Measurements from ENCODE around the gene HMGA1. TPM values are rescaled to one million over a fixed set of nuclear protein-coding genes. Genes with fewer than 3 reads are reported as not detected.
"Not testable (repeated sequence)": the region's sequence is repeated elsewhere in the genome, so short reads cannot be mapped to it uniquely, and the experiment has no call there.

Gene HMGA1
- total RNA-seq, 2 donors from 2014 or later: 87.5 to 90.3 TPM

DNA sequence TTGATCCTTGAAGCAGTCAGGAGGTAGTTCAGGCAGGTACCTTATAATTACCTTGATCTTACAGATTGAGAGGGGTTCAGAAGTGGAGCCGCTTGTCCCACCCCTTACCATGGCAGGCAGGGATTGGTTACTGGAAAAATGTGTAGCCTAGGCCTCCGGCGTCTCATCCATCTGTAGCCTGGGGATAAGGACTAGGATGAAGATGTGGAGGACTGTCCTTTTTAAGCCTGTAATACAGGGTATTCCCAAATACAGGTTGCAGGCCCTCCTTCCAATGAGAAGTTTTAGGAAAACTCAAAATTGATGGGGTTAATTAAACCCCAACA lies 2.8 kb downstream of the HMGA1 start:
- Mint-ChIP-seq H3K36me3 (ENCODE audit: low read depth) (no peaks in the 10 kb centered on the region), H3K4me1 (peaks cover 31% of the 10 kb centered on the region), H3K27ac (peak overlapping the region; percentile 89), H3K27me3 (no peaks in the 10 kb centered on the region), H3K4me3 (no peak overlapping the region)
- H3K9me3 ChIP-seq (ENCODE audit: control insufficient read depth, low read length, poor library complexity, severe bottlenecking): no peaks in the 10 kb centered on the region
- DNase-seq: no peak
- ATAC-seq: no peak

DNA sequence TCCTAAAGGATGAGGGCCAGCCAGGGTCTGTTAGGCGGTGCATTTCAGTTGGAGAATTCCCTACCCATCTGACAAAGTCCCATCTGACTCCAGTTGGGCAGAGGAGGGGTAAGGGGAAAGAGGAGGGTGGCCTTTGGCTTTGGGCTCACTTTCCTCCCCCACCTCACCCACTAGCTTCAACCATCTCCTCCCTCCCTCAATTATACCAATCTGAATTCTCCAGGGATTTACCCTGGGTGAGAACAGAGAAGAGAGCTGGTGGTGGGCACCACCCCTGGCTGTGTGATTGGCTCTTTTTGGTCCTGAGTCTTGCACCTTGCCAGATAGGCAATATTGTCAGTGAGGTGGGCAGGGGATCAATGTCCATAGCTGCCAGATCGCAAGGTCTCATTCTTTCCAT lies 3.2 kb downstream of the HMGA1 start:
- ATAC-seq: no peak
- no peaks in the 10 kb centered on the region for H3K9me3 ChIP-seq (ENCODE audit: control insufficient read depth, low read length, poor library complexity, severe bottlenecking)
- Mint-ChIP-seq H3K27ac (peak overlapping the region; percentile 89), H3K36me3 (ENCODE audit: low read depth) (no peaks in the 10 kb centered on the region), H3K4me3 (no peak overlapping the region), H3K4me1 (peaks cover 31% of the 10 kb centered on the region), H3K27me3 (no peaks in the 10 kb centered on the region)
- no peak for DNase-seq

DNA sequence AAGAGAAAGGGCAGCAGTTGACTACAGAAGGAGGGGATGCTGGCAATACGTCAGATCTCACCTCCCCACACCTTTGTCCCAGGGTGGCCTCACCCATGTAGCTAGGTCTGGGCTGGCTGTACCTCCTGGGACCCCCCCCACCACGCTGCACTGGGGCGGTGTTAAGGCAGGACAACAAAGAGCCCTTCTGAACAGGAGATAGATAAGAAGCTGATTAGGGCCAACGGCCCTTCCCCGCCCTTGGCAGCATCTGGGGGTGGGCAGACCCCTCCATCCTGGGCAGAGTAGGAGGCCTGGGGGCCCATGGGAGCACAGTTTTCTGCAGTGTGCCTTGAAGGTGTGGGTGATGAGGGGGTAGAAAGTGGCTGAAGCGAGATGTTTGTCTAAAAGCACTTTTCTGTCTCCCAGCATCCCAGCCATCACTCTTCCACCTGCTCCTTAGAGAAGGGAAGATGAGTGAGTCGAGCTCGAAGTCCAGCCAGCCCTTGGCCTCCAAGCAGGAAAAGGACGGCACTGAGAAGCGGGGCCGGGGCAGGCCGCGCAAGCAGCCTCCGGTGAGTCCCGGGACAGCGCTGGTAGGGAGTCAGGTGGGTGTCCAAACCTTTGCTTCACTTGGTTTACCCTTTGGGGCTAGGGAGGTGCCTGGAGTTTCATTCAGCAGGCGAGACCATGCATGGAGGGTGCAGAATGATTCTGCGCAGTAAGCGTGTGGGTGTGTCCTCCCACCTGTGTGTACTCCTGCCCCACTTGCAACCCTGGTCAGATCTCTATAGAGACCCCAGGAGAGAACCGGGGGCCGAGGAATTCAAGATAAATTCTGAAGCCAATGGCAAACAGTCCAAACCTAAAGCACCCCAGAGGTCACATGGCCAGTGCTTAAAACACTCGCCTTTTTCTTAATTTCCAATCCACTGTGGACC lies 3.9 kb downstream of the HMGA1 start:
- peaks cover 2% of the 10 kb centered on the region for H3K36me3 Mint-ChIP-seq (ENCODE audit: low read depth)
- DNase-seq (no peak), ATAC-seq (no peak)
- no peak overlapping the region for H3K4me3 Mint-ChIP-seq
- peak overlapping the region; percentile 2 for H3K27ac Mint-ChIP-seq
- no peaks in the 10 kb centered on the region for H3K9me3 ChIP-seq (ENCODE audit: control insufficient read depth, low read length, poor library complexity, severe bottlenecking)
- H3K4me1 Mint-ChIP-seq: peaks cover 31% of the 10 kb centered on the region
- H3K27me3 Mint-ChIP-seq: no peaks in the 10 kb centered on the region

- Mint-ChIP-seq H3K4me1 (peaks cover 29% of the 10 kb centered on the region), H3K36me3 (ENCODE audit: low read depth) (peaks cover 4% of the 10 kb centered on the region), H3K27ac (peak overlapping the region; percentile 86), H3K27me3 (no peaks in the 10 kb centered on the region), H3K4me3 (no peak overlapping the region)
- no peak for DNase-seq
- H3K9me3 ChIP-seq (ENCODE audit: control insufficient read depth, low read length, poor library complexity, severe bottlenecking): no peaks in the 10 kb centered on the region
- no peak for ATAC-seq
These were observed 4.9 kb downstream of the HMGA1 start for GRCh38 chr6:34241351-34242215.

GRCh38 chr6:34242252-34243130 lies 5.8 kb downstream of the HMGA1 start:
- Mint-ChIP-seq H3K4me1 (peaks cover 35% of the 10 kb centered on the region), H3K27me3 (no peaks in the 10 kb centered on the region), H3K27ac (peak overlapping the region; percentile 86), H3K36me3 (ENCODE audit: low read depth) (peaks cover 4% of the 10 kb centered on the region), H3K4me3 (peak overlapping the region; percentile 28)
- DNase-seq (no peak), ATAC-seq (no peak)
- no peaks in the 10 kb centered on the region for H3K9me3 ChIP-seq (ENCODE audit: control insufficient read depth, low read length, poor library complexity, severe bottlenecking)

DNA sequence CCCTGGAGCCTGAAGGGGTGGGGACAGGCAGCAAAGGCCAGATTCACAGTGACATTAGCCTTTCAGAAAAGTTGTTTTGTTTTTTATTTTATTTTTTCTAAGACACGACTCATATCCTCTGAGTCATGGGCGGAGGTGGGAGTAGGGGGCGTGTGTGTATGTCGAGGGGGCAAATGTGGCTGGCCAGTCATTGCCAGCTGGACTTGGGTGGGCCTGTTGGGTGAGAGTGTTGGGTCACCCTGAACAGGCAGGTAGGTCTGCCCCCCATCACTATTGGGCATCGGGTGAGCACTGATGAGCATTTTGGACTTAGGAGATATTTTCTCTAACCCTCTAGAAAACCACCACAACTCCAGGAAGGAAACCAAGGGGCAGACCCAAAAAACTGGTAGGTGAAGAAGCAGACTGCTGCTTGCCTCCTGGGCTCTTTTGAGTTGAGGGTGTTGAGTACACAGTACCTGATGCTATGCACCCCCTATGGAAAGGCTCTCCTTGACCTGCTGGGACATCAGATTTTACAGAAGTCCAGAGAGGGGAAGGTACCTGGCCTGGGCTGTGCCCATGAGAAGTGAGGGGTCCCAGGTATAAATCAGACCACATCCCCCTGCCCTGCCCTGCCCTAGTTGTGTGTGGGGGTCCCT lies 6.6 kb downstream of the HMGA1 start:
- H3K36me3 Mint-ChIP-seq (ENCODE audit: low read depth): peaks cover 4% of the 10 kb centered on the region
- no peak for DNase-seq

GRCh38 chr6:34243901-34244884 lies 7.5 kb downstream of the HMGA1 start:
- Mint-ChIP-seq H3K4me1 (peaks cover 41% of the 10 kb centered on the region), H3K27me3 (no peaks in the 10 kb centered on the region), H3K4me3 (no peak overlapping the region), H3K36me3 (ENCODE audit: low read depth) (peaks cover 4% of the 10 kb centered on the region), H3K27ac (peak overlapping the region; percentile 34)
- H3K9me3 ChIP-seq (ENCODE audit: control insufficient read depth, low read length, poor library complexity, severe bottlenecking): no peaks in the 10 kb centered on the region
- no peak for ATAC-seq
- DNase-seq: no peak

More for the DNA sequence above, 6.6 kb downstream of the HMGA1 start:
- H3K9me3 ChIP-seq (ENCODE audit: control insufficient read depth, low read length, poor library complexity, severe bottlenecking): no peaks in the 10 kb centered on the region
- ATAC-seq: no peak
- H3K4me3 Mint-ChIP-seq: no peak overlapping the region
- H3K27ac Mint-ChIP-seq: peak overlapping the region; percentile 86
- H3K27me3 Mint-ChIP-seq: no peaks in the 10 kb centered on the region
- H3K4me1 Mint-ChIP-seq: peaks cover 43% of the 10 kb centered on the region

DNA sequence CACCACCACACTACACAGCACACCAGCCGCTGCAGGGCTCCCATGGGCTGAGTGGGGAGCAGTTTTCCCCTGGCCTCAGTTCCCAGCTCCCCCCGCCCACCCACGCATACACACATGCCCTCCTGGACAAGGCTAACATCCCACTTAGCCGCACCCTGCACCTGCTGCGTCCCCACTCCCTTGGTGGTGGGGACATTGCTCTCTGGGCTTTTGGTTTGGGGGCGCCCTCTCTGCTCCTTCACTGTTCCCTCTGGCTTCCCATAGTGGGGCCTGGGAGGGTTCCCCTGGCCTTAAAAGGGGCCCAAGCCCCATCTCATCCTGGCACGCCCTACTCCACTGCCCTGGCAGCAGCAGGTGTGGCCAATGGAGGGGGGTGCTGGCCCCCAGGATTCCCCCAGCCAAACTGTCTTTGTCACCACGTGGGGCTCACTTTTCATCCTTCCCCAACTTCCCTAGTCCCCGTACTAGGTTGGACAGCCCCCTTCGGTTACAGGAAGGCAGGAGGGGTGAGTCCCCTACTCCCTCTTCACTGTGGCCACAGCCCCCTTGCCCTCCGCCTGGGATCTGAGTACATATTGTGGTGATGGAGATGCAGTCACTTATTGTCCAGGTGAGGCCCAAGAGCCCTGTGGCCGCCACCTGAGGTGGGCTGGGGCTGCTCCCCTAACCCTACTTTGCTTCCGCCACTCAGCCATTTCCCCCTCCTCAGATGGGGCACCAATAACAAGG lies 8.5 kb downstream of the HMGA1 start:
- not testable (repeated sequence) for DNase-seq; H3K9me3 ChIP-seq (ENCODE audit: control insufficient read depth, low read length, poor library complexity, severe bottlenecking); ATAC-seq; H3K36me3 Mint-ChIP-seq (ENCODE audit: low read depth); H3K27me3 Mint-ChIP-seq
- H3K4me1 Mint-ChIP-seq: peaks cover 39% of the 10 kb centered on the region
- H3K27ac Mint-ChIP-seq: peak overlapping the region; percentile 80
- peak overlapping the region; percentile 49 for H3K4me3 Mint-ChIP-seq

DNA sequence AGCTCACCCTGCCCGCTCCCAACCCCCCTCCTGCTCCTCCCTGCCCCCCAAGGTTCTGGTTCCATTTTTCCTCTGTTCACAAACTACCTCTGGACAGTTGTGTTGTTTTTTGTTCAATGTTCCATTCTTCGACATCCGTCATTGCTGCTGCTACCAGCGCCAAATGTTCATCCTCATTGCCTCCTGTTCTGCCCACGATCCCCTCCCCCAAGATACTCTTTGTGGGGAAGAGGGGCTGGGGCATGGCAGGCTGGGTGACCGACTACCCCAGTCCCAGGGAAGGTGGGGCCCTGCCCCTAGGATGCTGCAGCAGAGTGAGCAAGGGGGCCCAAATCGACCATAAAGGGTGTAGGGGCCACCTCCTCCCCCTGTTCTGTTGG lies 9.1 kb downstream of the HMGA1 start:
- Mint-ChIP-seq H3K4me1 (peaks cover 39% of the 10 kb centered on the region), H3K27ac (peak overlapping the region; percentile 80), H3K4me3 (peak overlapping the region; percentile 49)
- not testable (repeated sequence) for ATAC-seq; H3K27me3 Mint-ChIP-seq; H3K36me3 Mint-ChIP-seq (ENCODE audit: low read depth); H3K9me3 ChIP-seq (ENCODE audit: control insufficient read depth, low read length, poor library complexity, severe bottlenecking); DNase-seq

DNA sequence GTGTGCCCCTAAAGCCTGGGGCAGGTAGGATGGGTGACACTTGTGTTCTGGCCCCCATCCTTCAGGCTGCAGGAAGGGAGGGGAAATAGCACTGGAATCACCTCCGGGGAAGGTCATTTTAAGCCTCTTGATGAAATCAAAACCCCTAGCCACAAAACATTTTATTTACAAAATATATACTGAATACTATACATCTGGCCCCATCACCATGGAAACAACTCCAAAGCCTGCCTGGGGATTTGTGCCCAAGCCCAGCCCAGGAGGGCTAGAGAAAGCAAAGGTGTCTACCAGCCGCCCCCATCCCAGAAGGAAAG lies 9.5 kb downstream of the HMGA1 start:
- DNase-seq: no peak
- no peaks in the 10 kb centered on the region for H3K9me3 ChIP-seq (ENCODE audit: control insufficient read depth, low read length, poor library complexity, severe bottlenecking)
- no peak for ATAC-seq
- Mint-ChIP-seq H3K4me1 (peaks cover 39% of the 10 kb centered on the region), H3K27ac (peak overlapping the region; percentile 80), H3K36me3 (ENCODE audit: low read depth) (peaks cover 4% of the 10 kb centered on the region), H3K4me3 (no peak overlapping the region), H3K27me3 (no peaks in the 10 kb centered on the region)

DNA sequence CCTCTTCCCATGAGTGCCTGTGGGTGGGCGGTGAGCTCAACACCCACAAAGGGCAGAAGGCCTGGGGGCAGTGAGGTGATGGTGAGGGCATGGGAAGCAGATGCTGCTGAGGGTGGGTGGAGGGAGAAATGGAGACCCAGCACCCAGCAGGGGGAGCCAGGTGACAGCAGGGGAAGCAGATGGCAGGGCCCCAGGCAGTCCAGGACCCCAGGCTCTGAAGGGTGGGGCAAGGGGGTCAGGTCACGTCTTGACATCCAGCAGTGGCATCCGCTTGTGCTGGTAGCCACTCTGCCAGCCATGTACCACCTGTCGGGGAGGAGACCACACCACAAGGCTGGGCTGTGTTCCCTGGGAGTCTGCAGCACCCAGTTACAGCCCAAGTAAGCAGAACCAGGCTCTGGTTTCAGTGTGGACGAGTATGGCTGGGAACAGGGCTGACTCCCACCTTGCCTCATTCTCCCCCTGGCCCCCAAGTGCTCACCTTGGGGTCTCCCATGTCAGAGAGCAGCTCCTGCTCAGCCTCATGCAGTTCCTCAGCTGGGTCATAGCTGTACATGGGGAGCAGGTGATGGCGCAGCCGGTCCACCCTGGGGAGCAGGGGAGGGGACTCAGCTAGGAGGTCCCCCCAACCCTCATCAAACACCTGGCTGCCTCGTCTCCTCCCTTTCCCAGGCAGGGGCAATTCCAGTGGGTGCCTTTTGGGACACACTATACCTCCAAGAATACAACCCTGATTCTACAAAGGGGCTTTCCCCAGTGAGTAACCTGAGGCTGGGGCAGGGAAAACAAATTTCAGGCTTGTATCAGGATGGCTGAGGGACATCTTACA lies 10.1 kb downstream of the HMGA1 start:
- Mint-ChIP-seq H3K36me3 (ENCODE audit: low read depth) (peaks cover 4% of the 10 kb centered on the region), H3K4me3 (peak overlapping the region; percentile 94), H3K4me1 (peaks cover 37% of the 10 kb centered on the region)

More for the DNA sequence above, 10.1 kb downstream of the HMGA1 start:
- DNase-seq (peak in 2 of 3 donors; percentile 28 to 29), ATAC-seq (no peak)
- H3K27me3 Mint-ChIP-seq: no peaks in the 10 kb centered on the region
- peak overlapping the region; percentile 93 for H3K27ac Mint-ChIP-seq
- H3K9me3 ChIP-seq (ENCODE audit: control insufficient read depth, low read length, poor library complexity, severe bottlenecking): no peaks in the 10 kb centered on the region
